HUES48 (cell line): ENCODE results near the gene RNF39.

Experiments used
- H3K27ac ChIP-seq: one replicate; pipeline ENCODE4 v1.7.0; 2013; ENCODE audit warnings: low read depth, low read length, inconsistent platforms
- H3K27me3 ChIP-seq: 2 replicates; pipeline ENCODE4 v1.6.1; 2013; ENCODE audit warnings: mild to moderate bottlenecking, low read length; ENCODE audit not compliant: control insufficient read depth, insufficient read depth
- H3K36me3 ChIP-seq: 2 replicates; pipeline ENCODE4 v1.6.1; 2013; ENCODE audit warnings: low read length; ENCODE audit not compliant: control insufficient read depth, insufficient read depth
- H3K4me1 ChIP-seq: 2 replicates; pipeline ENCODE4 v1.6.1; 2013; ENCODE audit warnings: mild to moderate bottlenecking, low read length; ENCODE audit not compliant: control insufficient read depth, insufficient read depth
- H3K4me3 ChIP-seq: 2 replicates; pipeline ENCODE4 v1.5.1; 2013; ENCODE audit warnings: mild to moderate bottlenecking, low read depth, low read length
- H3K9ac ChIP-seq: 2 replicates; pipeline ENCODE4 v1.6.1; 2013; ENCODE audit warnings: mild to moderate bottlenecking, low read depth, low read length, moderate library complexity
- H3K9me3 ChIP-seq: 2 replicates; pipeline ENCODE4 v1.6.1; 2013; ENCODE audit warnings: low read length; ENCODE audit not compliant: control insufficient read depth, insufficient read depth

Gene RNF39

DNA sequence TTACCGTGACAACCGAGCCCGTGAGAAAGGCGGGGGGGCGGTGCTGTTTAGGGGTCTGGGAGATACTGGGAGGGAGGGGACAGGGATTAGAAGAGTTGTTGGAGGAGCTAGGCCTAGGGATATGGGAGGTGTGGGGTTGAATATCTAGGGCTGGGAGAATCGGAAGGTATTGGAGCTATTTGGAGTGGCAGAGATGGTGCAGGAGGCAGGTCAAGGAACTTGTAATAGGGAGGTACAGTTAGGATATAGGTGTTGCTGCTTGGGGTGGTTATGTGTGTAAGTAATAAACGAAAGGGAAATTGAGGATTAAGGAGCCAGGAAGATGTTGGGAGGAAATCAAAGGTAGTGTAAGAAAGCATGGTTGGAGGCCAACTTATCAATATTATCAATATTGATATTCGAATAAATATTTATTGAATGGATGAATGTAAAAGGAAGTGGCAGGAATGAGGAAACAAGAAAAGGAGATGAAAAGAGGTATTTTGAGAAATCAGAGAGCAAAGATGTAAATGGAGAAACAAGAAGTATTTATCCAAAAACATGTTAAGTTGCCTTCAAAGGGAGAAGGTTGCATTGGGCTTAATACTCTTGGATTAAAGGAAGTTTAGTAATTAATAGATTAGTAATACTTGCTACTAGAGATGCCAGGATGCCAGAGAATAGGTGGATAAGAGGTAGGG is 8.0 kb downstream of the RNF39 start:
- peaks cover 31% of the 10 kb centered on the region for H3K27me3 ChIP-seq
- H3K4me3 ChIP-seq, result peak overlapping the region; percentile 98
- H3K9me3 ChIP-seq, result no peaks in the 10 kb centered on the region
- peak overlapping the region; percentile 93 for H3K27ac ChIP-seq
- H3K36me3 ChIP-seq, result peaks cover 7% of the 10 kb centered on the region; the same call in 1 of the 2 replicates
- H3K4me1 ChIP-seq, result peaks cover 18% of the 10 kb centered on the region
- peak overlapping the region; percentile 49; the same call in 1 of the 2 replicates for H3K9ac ChIP-seq

DNA sequence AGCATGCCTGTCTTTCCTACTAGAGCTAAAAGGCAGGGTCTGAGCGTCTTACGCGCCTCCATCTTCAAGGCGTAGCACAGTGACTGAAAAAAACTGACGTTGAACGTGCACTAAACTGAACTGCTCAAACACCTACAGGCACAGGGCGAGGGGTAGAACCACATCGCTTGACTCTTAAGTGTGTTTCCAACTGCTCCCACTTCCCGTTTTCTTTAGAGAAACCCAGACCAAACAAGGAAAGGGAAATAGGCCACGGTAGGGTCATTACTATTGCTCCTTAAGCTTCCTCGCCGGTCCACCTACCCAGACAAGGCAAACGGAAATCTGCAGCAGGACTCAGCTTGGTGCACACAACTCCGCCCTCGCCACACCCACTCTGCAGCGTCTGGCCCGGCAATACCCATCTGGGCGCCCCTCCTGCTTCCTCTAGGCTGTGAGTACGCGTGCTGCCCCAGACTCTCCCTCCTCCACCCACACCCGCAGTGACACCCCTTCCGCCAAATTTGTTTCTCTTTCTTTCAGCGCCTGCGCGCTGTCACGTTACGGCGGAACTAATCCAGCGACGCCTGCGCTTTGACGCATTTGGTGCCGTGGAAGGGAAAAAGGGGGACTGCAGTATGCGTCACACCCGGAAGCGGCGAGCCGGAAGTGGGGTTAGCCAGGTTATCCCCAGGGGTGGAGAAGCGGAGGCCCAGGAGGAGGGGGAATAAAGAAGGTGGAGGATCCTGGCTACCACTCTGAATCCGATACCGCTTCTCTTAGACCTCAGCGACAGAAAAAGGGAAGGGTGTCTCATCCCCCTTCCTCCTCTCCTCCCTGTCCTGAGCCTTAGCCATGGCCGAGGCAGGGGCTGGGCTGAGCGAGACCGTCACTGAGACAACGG is 8.8 kb downstream of the RNF39 start, which contains the start of gene PPP1R11:
Gene PPP1R11 (plus strand): TSS at position 622 of the 883 bp plus-strand sequence. CDS start 213 bp downstream, at position 835.
- Histone ChIP-seq H3K27me3 (peaks cover 23% of the 10 kb centered on the region), H3K4me3 (peak within 1 kb of the TSS; percentile 98), H3K9ac (peak within 1 kb of the TSS; percentile 71), H3K27ac (peak within 1 kb of the TSS; percentile 93), H3K36me3 (peaks cover 7% of the 10 kb centered on the region; the same call in 1 of the 2 replicates), H3K4me1 (peaks cover 18% of the 10 kb centered on the region), H3K9me3 (no peaks in the 10 kb centered on the region)

DNA sequence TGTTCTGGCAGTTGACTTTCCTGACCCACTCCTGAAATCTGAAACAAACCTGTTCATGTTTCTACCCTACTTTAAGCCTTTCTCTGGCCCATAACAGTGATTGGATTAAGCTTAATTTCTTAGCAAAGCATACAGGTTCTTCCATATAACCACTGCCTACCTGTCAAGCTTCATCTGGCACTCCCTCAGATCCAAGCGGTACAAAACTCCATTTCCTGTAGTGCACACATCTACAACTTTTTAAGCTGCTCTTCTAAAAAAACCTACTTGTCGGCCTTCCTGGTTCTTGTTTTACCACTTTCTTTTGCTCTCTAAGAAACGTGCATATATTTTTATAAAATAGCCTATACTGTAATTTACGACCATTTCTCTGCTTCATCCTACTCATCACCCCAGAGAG is 9.5 kb downstream of the RNF39 start:
- peak overlapping the region; percentile 93 for H3K27ac ChIP-seq
- H3K36me3 ChIP-seq, result peaks cover 7% of the 10 kb centered on the region; the same call in 1 of the 2 replicates
- H3K9ac ChIP-seq, result peak overlapping the region; percentile 71

DNA sequence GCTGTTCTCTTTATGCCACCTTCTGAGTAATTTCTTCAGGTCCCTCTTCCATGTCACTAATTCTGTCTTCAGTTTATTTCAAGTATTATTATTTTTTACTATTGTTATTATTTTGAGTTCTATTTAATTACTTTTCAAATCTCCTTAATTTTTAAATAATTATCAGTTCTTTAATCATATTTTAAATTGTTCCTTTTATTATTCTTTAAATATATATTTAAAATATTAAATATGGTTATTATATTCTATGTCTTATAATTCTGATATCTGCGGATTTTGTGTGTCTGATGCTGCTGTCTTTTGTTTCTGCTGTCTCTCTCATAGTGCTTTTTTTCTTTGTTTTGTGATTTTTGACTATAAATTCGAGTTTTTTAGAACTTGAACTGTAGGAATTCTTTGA is 12.3 kb downstream of the RNF39 start:
- no peak overlapping the region for H3K4me3 ChIP-seq
- no peaks in the 10 kb centered on the region for H3K27me3 ChIP-seq
- H3K36me3 ChIP-seq, result peaks cover 7% of the 10 kb centered on the region; the same call in 1 of the 2 replicates
- H3K4me1 ChIP-seq, result peaks cover 9% of the 10 kb centered on the region; the same call in 1 of the 2 replicates
- no peak overlapping the region for H3K27ac ChIP-seq
- no peak overlapping the region for H3K9ac ChIP-seq
- H3K9me3 ChIP-seq, result no peaks in the 10 kb centered on the region

More for the DNA sequence above, 9.5 kb downstream of the RNF39 start:
- Histone ChIP-seq H3K4me3 (peak overlapping the region; percentile 98), H3K27me3 (peaks cover 16% of the 10 kb centered on the region), H3K4me1 (peaks cover 14% of the 10 kb centered on the region), H3K9me3 (no peaks in the 10 kb centered on the region)

DNA sequence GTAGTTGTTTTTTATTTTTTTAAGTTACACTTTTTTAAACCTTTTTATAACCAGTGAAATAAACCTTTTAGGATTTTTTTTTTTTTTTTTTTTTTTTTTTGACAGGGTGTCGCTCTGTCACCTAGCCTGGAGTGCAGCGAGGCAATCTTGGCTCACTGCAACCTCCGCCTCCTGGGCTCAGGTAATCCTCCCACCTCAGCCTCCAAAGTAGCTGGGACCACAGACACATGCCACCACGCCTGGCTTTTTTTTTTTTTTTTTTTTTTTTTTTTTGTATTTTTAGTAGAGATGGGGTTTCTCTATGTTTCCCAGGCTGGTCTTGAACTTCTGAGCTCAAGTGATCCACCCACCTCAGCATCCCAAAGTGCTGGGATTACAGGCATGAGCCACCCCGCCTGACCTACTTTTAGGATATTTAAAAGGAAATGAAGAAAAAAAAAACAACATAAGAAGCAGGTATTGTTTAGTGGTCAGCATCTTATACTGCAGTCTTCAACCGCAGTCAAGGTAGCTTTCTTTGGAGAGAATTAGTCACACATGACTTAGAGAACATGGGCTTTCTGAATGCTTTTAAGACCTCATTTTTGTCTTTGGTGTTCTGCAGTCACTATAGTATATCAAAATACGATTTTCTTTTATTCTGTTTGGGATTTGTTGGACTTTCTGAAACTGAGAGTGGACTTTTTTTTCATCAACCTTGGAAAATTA is 12.9 kb downstream of the RNF39 start:
- H3K4me3 ChIP-seq, result no peak overlapping the region
- H3K36me3 ChIP-seq, result peaks cover 7% of the 10 kb centered on the region; the same call in 1 of the 2 replicates
- no peak overlapping the region for H3K27ac ChIP-seq
- no peak overlapping the region for H3K9ac ChIP-seq
- H3K9me3 ChIP-seq, result no peaks in the 10 kb centered on the region
- H3K27me3 ChIP-seq, result no peaks in the 10 kb centered on the region
- H3K4me1 ChIP-seq, result peaks cover 6% of the 10 kb centered on the region; the same call in 1 of the 2 replicates

DNA sequence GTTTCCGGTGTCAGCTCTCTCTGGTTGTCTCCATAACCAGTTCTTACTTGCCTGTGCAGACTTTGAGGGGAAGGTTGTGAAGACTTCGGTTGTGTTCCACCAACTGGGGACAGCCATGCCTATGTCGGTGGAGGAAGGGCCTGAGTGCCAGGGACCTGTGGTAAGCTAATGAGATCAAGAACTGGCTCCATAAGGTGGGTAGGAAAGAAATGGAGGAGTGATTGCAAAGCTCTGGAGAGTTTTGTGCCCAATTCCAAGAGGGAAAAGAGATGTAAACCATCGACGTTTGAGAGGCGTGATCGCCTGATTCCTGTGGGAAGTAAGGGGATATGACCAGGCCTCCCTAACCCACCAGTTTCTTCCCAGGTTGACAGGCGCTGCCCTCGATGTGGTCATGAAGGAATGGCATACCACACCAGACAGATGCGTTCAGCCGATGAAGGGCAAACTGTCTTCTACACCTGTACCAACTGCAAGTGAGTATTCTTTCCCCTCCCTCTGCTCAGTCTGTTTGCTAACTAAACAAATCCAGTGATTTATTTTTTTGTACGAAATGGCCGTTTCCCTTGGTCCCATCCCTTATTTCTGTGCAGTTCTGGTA is 13.6 kb downstream of the RNF39 start:
- H3K27me3 ChIP-seq, result no peaks in the 10 kb centered on the region
- peaks cover 11% of the 10 kb centered on the region; the same call in 1 of the 2 replicates for H3K36me3 ChIP-seq
- peak overlapping the region; percentile 92 for H3K4me3 ChIP-seq
- H3K9ac ChIP-seq, result peak overlapping the region; percentile 53
- peaks cover 4% of the 10 kb centered on the region; the same call in 1 of the 2 replicates for H3K4me1 ChIP-seq
- H3K27ac ChIP-seq, result no peak overlapping the region
- no peaks in the 10 kb centered on the region for H3K9me3 ChIP-seq

DNA sequence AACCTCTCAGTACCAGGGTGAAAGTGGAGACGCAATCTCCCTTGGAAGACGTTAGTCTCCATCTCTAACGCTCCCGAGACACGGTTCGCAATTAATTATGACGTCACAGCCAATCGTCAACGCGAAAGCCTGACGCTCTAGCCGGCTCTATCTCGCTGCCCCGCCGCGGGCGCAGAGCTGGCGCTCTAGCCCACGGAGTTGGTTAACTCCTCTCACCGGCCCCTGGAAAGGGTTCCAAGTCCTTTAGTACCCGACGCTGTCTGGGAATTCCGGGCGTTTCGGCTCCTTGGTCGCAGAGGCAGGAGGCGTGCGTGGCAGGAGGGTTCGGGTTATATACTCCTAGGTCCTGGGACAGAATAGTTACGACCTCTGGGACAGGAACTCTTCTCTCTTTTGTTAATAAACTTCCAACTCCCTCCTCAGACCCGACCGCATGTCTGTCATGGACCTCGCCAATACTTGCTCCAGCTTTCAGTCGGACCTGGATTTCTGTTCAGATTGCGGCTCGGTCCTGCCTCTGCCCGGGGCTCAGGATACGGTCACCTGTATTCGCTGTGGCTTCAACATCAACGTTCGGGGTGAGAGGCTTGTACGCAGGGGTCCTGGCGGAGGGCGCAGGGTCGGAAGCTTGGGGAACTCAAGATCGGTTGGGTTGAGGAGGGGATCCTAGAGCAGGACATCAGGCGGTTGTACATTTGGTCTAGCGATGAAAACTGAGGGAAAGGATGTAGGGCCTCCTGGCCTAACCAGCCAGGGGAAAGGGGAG is 14.3 kb downstream of the RNF39 start, which contains the start of gene POLR1H:
Gene POLR1H (plus strand): TSS at position 174 of the 766 bp plus-strand sequence. CDS start 260 bp downstream, at position 434.
- peak within 1 kb of the TSS; percentile 92 for H3K4me3 ChIP-seq
- peak within 1 kb of the TSS; percentile 82 for H3K27ac ChIP-seq
- H3K9ac ChIP-seq, result peak within 1 kb of the TSS; percentile 92
- H3K27me3 ChIP-seq, result no peaks in the 10 kb centered on the region
- peaks cover 13% of the 10 kb centered on the region; the same call in 1 of the 2 replicates for H3K36me3 ChIP-seq
- H3K9me3 ChIP-seq, result no peaks in the 10 kb centered on the region
- H3K4me1 ChIP-seq, result peaks cover 4% of the 10 kb centered on the region; the same call in 1 of the 2 replicates

DNA sequence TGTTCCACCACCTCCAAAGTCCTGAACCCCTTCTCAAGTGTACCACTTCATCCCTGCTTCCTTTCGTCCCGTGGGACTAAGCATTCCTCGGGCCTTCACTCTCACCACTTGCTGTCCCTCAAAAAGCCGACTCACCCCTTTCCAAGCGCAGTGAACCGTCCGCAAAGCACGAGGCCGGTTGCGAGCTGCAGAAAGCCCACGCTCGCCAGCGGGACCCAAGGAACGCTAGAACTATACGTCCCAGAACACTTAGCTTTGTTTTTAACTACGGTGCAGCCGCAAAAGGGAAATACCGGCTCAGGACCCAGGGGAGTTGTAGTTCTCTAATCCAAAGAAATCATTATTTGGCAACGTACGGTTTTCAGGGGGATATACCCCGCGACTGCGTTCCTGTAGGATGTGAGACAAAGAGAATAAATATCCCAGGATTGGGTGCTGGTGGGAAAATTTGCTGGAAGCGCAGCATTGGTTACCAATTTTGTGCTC is 14.9 kb downstream of the RNF39 start:
- Histone ChIP-seq H3K27me3 (no peaks in the 10 kb centered on the region), H3K9ac (peak overlapping the region; percentile 92), H3K4me3 (peak overlapping the region; percentile 92), H3K36me3 (peaks cover 13% of the 10 kb centered on the region; the same call in 1 of the 2 replicates), H3K4me1 (no peaks in the 10 kb centered on the region), H3K9me3 (no peaks in the 10 kb centered on the region), H3K27ac (peak overlapping the region; percentile 82)

DNA sequence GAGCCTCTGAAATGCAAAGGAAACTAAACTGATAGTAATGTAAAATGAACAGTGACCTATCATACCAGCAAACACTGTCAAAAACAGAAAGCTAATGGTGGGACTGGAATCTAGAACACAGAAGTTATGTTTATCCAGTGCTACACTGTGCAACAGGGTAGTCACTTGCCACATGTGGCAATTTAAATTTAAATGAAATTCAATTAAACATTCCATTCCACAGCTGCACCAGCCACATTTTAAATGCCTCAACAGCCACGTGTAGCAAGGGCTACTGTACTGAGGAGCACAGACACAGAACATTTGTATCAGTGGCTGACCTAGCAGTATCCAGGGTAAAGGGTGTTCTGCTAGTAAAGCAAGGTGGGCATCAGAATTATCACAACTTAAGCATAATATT is 20.1 kb downstream of the RNF39 start:
- peaks cover 6% of the 10 kb centered on the region; the same call in 1 of the 2 replicates for H3K36me3 ChIP-seq
- no peaks in the 10 kb centered on the region for H3K4me1 ChIP-seq
- H3K4me3 ChIP-seq, result no peak overlapping the region
- H3K9me3 ChIP-seq, result no peaks in the 10 kb centered on the region
- no peaks in the 10 kb centered on the region for H3K27me3 ChIP-seq
- no peak overlapping the region for H3K27ac ChIP-seq
- no peak overlapping the region for H3K9ac ChIP-seq
